GM12801 (cell line): ENCODE results near the gene PLXNA4.

Experiments used
- TF ChIP-seq, protein P1 (sequence below): IDR thresholded peaks from one replicate; pipeline ENCODE4 v1.5.1; 2011; ENCODE audit warnings: control low read depth; ENCODE audit not compliant: insufficient read length; ENCODE audit errors: extremely low read depth

Gene PLXNA4

DNA sequence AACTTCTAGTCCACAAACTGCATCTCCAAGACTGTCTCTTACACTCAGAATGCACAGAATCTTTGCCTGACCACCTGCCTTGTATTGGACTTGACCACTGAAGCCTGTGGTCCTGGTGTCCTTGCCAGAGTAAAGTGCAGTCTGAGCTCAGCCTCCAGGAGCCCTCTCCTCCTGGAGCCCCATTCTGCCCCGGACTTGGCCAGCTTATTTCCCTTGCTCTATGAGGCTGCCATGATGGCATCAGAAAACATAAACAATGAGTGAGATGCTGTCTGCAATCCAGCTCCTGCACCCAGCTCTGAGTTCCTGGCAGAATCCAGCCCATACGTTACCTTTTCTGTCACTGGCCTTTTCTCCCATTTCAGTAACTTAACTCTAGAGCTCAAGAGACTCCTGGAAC lies 494.6 kb downstream of the PLXNA4 start:
- TF ChIP-seq, protein P1, sequence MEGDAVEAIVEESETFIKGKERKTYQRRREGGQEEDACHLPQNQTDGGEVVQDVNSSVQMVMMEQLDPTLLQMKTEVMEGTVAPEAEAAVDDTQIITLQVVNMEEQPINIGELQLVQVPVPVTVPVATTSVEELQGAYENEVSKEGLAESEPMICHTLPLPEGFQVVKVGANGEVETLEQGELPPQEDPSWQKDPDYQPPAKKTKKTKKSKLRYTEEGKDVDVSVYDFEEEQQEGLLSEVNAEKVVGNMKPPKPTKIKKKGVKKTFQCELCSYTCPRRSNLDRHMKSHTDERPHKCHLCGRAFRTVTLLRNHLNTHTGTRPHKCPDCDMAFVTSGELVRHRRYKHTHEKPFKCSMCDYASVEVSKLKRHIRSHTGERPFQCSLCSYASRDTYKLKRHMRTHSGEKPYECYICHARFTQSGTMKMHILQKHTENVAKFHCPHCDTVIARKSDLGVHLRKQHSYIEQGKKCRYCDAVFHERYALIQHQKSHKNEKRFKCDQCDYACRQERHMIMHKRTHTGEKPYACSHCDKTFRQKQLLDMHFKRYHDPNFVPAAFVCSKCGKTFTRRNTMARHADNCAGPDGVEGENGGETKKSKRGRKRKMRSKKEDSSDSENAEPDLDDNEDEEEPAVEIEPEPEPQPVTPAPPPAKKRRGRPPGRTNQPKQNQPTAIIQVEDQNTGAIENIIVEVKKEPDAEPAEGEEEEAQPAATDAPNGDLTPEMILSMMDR: no peak

DNA sequence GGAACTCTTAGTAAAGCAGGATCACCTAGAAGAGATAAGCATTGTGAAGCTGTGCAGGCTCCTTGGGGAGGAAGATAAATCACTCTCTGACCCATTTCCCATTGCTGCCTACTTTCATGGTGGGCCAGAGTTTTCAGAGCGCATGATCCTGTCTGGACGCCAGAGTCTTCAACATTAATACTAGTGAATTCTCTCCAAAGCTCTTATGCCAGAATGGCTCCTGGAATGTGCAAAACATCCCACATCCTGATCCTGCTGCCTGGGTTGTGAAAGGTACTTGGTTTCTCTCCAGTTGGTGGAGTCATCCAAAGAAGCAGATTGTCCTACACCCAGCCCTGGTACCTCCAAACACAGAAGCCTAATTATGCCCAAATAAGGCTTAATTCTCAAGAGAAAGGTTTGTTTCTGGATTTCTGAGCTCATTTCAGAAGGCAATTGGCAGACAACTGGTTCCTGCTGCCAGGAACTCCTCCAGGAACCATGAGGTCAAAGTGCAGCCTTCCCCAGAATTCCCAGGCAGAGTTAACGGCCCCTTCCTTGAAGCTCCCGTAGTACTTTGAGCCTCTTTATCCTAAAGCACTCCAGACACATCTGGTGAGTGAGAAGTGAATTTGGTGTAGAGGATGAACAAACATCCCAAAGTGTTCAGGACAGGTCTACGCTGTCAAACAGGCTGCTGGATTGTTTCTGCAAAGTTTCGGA lies 495.2 kb downstream of the PLXNA4 start:
- TF ChIP-seq, protein P1: no peak

DNA sequence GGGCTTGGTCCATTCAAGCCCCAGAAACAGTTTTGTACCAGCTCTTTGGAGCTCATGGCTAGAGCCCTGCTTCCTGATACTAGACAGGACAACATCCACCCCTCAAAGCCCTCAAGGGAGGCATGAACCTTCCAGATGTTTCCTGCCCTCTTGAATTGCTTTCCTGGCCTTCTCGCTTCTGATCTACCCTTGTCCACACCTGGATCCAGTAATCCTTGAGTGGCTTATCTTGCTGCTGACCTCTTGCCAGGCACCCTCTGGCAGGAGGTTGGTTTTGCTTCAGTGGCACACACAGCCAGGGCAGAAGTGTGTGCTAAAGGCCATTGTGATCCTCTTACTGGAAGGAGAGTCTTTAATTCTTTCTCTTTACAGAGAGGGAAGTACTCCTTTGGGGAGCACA lies 495.8 kb downstream of the PLXNA4 start:
- TF ChIP-seq, protein P1: no peak

DNA sequence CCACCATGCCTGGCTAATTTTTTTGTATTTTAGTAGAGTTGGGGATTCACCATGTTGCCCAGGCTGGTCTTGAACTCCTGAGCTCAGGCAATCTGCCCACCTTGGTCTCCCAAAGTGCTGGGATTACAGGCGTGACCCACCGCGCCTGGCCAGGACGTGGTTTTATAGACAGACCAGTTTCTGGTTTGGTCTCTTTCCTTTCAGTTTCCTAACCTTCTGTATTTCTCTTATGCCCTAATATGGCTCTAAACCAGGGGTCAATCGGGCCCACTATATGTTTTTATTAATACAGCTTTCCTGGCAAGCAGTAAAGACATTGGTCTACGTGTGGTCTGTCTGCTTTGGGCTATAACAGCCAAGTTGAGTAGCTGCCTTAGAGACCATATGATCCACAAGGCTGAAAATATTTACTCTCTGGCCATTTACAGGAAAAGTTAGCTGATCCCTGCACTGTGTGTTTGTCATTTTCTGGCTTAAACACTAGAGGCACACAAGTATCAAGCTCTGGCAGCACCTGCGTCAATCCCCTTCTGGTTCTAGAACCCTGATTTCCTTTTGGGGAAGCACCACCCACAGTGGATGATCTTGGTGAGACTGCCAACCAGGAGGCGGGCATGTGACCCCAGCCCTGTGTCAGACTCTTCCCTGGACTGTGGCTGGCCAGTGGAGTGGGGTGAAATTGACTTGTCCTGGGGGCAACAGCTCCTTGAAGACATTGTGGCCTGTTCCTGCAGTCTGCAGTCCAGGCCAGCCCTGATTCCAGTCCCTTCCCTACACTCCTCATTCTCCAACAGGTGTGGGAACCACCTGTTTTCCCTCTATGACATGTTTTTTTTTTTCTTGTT lies 497.2 kb downstream of the PLXNA4 start:
- TF ChIP-seq, protein P1: no peak

DNA sequence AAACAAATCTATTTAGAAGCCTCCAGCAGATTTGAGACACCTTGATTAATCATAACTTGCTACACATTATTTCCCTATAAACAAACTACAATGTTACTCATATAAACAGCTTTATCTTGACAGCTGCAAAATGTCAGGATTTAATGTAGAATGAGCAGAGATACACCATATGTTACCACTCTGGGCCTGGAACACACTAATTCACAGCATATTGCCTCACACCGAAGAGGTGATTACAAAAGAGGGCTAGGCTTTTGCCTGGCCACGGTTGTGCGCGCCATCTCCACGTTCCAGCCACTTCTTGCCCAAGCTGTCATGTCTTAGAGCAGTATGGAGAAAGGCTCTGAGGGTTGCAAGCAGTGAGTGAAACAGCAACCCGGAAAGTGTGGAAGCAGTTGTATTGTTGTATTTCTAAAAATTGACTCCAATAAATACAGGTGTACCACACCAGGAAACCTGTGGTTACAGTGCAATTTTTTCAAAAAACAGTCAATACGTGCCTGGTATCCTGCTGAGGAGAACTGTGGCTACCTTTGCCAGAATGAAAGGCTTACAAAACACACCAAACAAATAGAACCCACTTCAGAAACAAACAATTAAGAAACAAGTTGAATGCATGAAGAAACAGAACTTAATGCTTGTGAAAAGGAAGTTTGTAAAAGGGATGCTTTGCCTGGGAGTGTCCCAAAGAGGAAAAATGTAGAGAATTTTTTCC lies 498.1 kb downstream of the PLXNA4 start:
- TF ChIP-seq, protein P1: no peak

DNA sequence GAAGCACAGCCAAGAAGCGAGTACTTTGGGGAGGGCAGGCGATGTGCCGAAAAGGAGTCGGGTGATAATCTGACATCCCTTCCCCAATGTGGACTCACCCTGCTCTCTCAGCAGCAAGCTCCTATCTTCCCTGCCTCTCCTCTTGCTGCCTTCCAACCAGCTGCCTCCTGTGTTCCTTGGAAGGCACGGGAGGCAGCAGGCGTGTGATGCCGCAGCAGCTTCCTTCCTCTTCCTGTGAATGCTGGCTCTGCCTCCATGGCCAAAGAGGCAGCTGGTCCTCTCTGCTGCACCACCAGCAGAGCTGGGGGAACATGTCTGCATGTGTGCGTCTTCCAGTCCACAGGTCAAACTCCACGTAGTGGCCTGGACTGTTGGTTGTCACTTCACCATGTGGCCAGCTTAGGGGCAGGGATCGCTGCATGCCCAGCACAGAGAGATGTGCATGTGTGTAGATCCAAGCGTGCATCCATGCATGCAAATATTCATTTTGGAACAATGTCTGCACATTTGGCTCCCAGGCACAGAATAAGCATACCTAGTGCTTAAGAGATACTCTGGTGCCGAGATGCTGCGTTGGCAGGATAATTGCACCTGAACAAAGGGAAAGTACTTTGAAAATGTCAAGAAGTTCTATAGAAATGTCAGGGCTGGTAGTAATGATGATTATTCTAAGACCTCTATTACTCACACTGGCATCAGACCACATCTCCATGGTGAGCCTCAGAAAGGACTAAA lies 499.8 kb downstream of the PLXNA4 start:
- TF ChIP-seq, protein P1: no peak
